HepG2 (cell line): ENCODE results near the gene ANKRD6. TPM values are rescaled to one million over a fixed set of nuclear protein-coding genes. Genes with fewer than 3 reads are reported as not detected.

Source experiments
- ATAC-seq: fragments of 200-7000 bp; cut with Tn5 transposase; 3 replicates; pipeline ENCODE4 v1.9.1; 2020; ENCODE audit warnings: mild to moderate bottlenecking, moderate library complexity
- BruUV-seq: library from RNA; stranded (reverse); fragments of 400-500 nt; replicated peaks from 2 replicates; lab custom pipeline; 2021; lab: Mats Ljungman, UMichigan
- CTCF ChIA-PET: fragments of 300-600 bp; formaldehyde crosslinking; extraction: SDS; loops from one replicate; lab custom pipeline; 2021; ENCODE audit warnings: low total read pairs, inconsistent platforms, low intra/inter-chr PET ratio; lab: Yijun Ruan, JAX
- POLR2A ChIA-PET: fragments of 350-600 bp; sonication (Branson Sonifier 250); formaldehyde crosslinking; loops from one replicate; lab custom pipeline; 2020; ENCODE audit warnings: antibody characterized with exemption, inconsistent platforms; lab: Yijun Ruan, JAX
- DNase-seq: peaks from one replicate; pipeline ENCODE4 v3.0.0-alpha.2; 2015; ENCODE audit warnings: low spot score
- FAIRE-seq: peaks from 3 replicates; lab custom pipeline; 2011; peaks lifted over from hg19 to GRCh38; lab: Jason Lieb, UNC
- H2AFZ ChIP-seq: one replicate; pipeline ENCODE4 v1.6.1; 2011; ENCODE audit warnings: low read length, inconsistent platforms
- H3K27ac ChIP-seq: fragments of 300-600 bp; 3 replicates; pipeline ENCODE4 v1.8.0; 2011; ENCODE audit warnings: mixed run types, mild to moderate bottlenecking, mixed read lengths, low read length, inconsistent platforms; ENCODE audit not compliant: insufficient read depth; ENCODE audit errors: extremely low read length
- H3K27me3 ChIP-seq, 2 experiments: fragments of 200-600 bp in 1 of 2; 2 replicates in 1 of 2; 3 replicates in 1 of 2; pipeline versions ENCODE4 v1.6.0 to v1.8.0; 2011; ENCODE audit warnings: low read length in 2 of 2, mild to moderate bottlenecking in 2 of 2, moderate library complexity in 2 of 2, inconsistent platforms in 1 of 2; ENCODE audit not compliant: insufficient read depth in 2 of 2, control insufficient read depth in 1 of 2
- H3K36me3 ChIP-seq, 2 experiments: fragments of 200-600 bp in 1 of 2; replicated peaks in 1 of 2; 2 replicates in 1 of 2; 3 replicates in 1 of 2; pipeline versions ENCODE4 v1.5.1 to v1.8.0; 2011; ENCODE audit warnings: low read length in 2 of 2, inconsistent platforms in 1 of 2; ENCODE audit not compliant: insufficient read depth in 2 of 2, control insufficient read depth in 1 of 2
- H3K4me1 ChIP-seq: 2 replicates; pipeline ENCODE4 v1.5.1; 2012; ENCODE audit warnings: low read length, inconsistent platforms; ENCODE audit not compliant: insufficient read depth
- H3K4me2 ChIP-seq: 2 replicates; pipeline ENCODE4 v1.6.0; 2011; ENCODE audit warnings: low read depth, low read length, inconsistent platforms
- H3K4me3 ChIP-seq, 3 experiments: fragments of 200-600 bp in 1 of 3; sonication (generic), shearing (Covaris generic) in 1 of 3; replicated peaks in 1 of 3; 2 replicates each; pipeline ENCODE4 v1.5.1; 2011 to 2016; ENCODE audit warnings: low read length in 3 of 3, inconsistent platforms in 2 of 3, low read depth in 2 of 3, mild to moderate bottlenecking in 2 of 3, control low read depth in 1 of 3, mixed read lengths in 1 of 3; ENCODE audit not compliant: insufficient read depth in 1 of 3
- H3K79me2 ChIP-seq: one replicate; pipeline ENCODE4 v1.6.1; 2011; ENCODE audit warnings: low read length, inconsistent platforms; ENCODE audit not compliant: insufficient read depth
- H3K9ac ChIP-seq: 2 replicates; pipeline ENCODE4 v1.6.0; 2011; ENCODE audit warnings: mild to moderate bottlenecking, low read depth, low read length, inconsistent platforms; ENCODE audit not compliant: insufficient read depth
- H3K9me3 ChIP-seq: 2 replicates; pipeline ENCODE4 v1.5.1; 2012; ENCODE audit warnings: mild to moderate bottlenecking, low read length
- H4K20me1 ChIP-seq: 2 replicates; pipeline ENCODE4 v1.6.0; 2011; ENCODE audit warnings: inconsistent platforms, mild to moderate bottlenecking, low read length, moderate library complexity; ENCODE audit not compliant: insufficient read depth
- FLYWCH1 ChIP-seq: sonication (generic); formaldehyde crosslinking; IDR thresholded peaks from 2 replicates; pipeline ENCODE4 v1.8.1; 2023; ENCODE audit warnings: mild to moderate bottlenecking, missing genetic modification reagents
- HNF4A ChIP-seq: sonication (generic); formaldehyde crosslinking; IDR thresholded peaks from 2 replicates; pipeline ENCODE4 v1.4.0; 2020; ENCODE audit warnings: missing genetic modification reagents
- KAT2B ChIP-seq: fragments of 150-350 bp; IDR thresholded peaks from 2 replicates; pipeline ENCODE4 v1.6.1; 2014; ENCODE audit warnings: low read depth, low read length, borderline replicate concordance
- NFRKB ChIP-seq: fragments of 450-650 bp; IDR thresholded peaks from 2 replicates; pipeline ENCODE4 v1.6.1; 2017
- RARA ChIP-seq: IDR thresholded peaks from 2 replicates; pipeline ENCODE4 v1.6.1; 2016; ENCODE audit warnings: missing genetic modification reagents, missing compliant biosample characterization
- STAT6 ChIP-seq: sonication (generic); formaldehyde crosslinking; IDR thresholded peaks from 2 replicates; pipeline ENCODE4 v1.4.0; 2020; ENCODE audit warnings: missing genetic modification reagents, mild to moderate bottlenecking, borderline replicate concordance
- ZFP1 ChIP-seq: IDR thresholded peaks from 2 replicates; pipeline ENCODE4 v1.6.1; 2016
- ZMYM2 ChIP-seq: sonication (generic); formaldehyde crosslinking; IDR thresholded peaks from 2 replicates; pipeline ENCODE4 v1.8.0; 2022; ENCODE audit warnings: mild to moderate bottlenecking, missing genetic modification reagents
- ZNF512B ChIP-seq: sonication (generic); formaldehyde crosslinking; IDR thresholded peaks from 2 replicates; pipeline ENCODE4 v1.5.1; 2020; ENCODE audit warnings: missing genetic modification reagents, mild to moderate bottlenecking, borderline replicate concordance
- ZNF629 ChIP-seq: sonication (generic); formaldehyde crosslinking; conservative IDR thresholded peaks from 2 replicates; pipeline ENCODE4 v1.5.0; 2020; ENCODE audit warnings: missing genetic modification reagents
- ZNF800 ChIP-seq: sonication (generic); formaldehyde crosslinking; IDR thresholded peaks from 2 replicates; pipeline ENCODE4 v1.4.0; 2020; ENCODE audit warnings: missing genetic modification reagents
- WGBS: methylation state at CpG from one replicate; pipeline ENCODE4 v1.1.6; 2017; ENCODE audit warnings: low lambda C conversion rate; 5-methylcytosine and 5-hydroxymethylcytosine counted together
- in situ Hi-C: cut with HindIII; loops from 2 replicates; pipeline ENCODE4 v1.10.0; 2017; ENCODE audit warnings: low pct_unique_long_range_greater_than_20kb; ENCODE audit not compliant: extremely low pct_ligation_motif_present
- intact Hi-C: fragments of 100-400 bp; cut with micrococcal nuclease; formaldehyde crosslinking; loops from one replicate; pipeline ENCODE4 v1.10.0; 2022; ENCODE audit not compliant: unreplicated experiment
- polyA plus RNA-seq, 8 experiments: library from polyadenylated mRNA; depleted of rRNA in 3 of 8; stranded (reverse) in 7 of 8; unstranded in 1 of 8; fragments of >200 nt; fragmentation: Illumina TruSeq in 4 of 8; extraction: Trizol in 4 of 8; gene quantifications; 2 replicates each; pipeline versions ENCODE4 v1.2.1 to v1.2.3, GENCODE V29; 2011 to 2016; ENCODE audit warnings: low read depth in 4 of 8, missing spikeins in 1 of 8, mixed read lengths in 1 of 8; ENCODE audit not compliant: insufficient read depth in 1 of 8
- total RNA-seq, 5 experiments: library from RNA; depleted of rRNA; stranded (reverse); fragments of >200 nt; fragmentation: Illumina TruSeq; extraction: Trizol; gene quantifications; 2 replicates each; pipeline ENCODE4 v1.2.3, GENCODE V29; 2016; ENCODE audit warnings: low read depth in 1 of 5

Gene ANKRD6
- total and polyA plus RNA-seq, 2 of the 13 experiments (the other 11 are each of a cell fraction or from before 2014, with no cell fraction given), result 0.18 to 0.36 TPM

- FAIRE-seq (no peak), DNase-seq (no peak), ATAC-seq (peak; percentile 56)
- ChIA-PET CTCF (no interaction called here), POLR2A (no interaction called here)
- no peaks in the 10 kb centered on the region; a peak in 2 of 5 replicates for H3K27me3 ChIP-seq
- no peak for TF ChIP-seq ZNF800
- TF ChIP-seq RARA (CRISPR knock-in tag), result no peak
- TF ChIP-seq ZMYM2 (CRISPR knock-in tag), result no peak
- H3K9ac ChIP-seq, result no peak overlapping the region
- H3K9me3 ChIP-seq, result no peaks in the 10 kb centered on the region
- H3K4me3 ChIP-seq, result no peak overlapping the region
- intact Hi-C loops, result no loop called here
- H3K79me2 ChIP-seq, result no peaks in the 10 kb centered on the region
- H3K36me3 ChIP-seq, result no peaks in the 10 kb centered on the region
- H3K4me1 ChIP-seq, result no peaks in the 10 kb centered on the region
- no peak overlapping the region for H3K4me2 ChIP-seq
- in situ Hi-C loops, result no loop called here
- no TSS peak for BruUV-seq
- H3K27ac ChIP-seq, result no peak overlapping the region
- 59% methylated on average over 3 of the region's 3 CpGs for WGBS
- no peaks in the 10 kb centered on the region for H4K20me1 ChIP-seq
- no peak overlapping the region for H2AFZ ChIP-seq
Measured at GRCh38 chr6:89494131-89494793, 61.3 kb downstream of the ANKRD6 start.

- Histone ChIP-seq H3K9me3 (no peaks in the 10 kb centered on the region), H3K4me2 (no peak overlapping the region), H3K9ac (no peak overlapping the region), H3K79me2 (no peaks in the 10 kb centered on the region), H3K4me1 (no peaks in the 10 kb centered on the region), H3K27me3 (no peaks in the 10 kb centered on the region; a peak in 2 of 5 replicates), H3K27ac (no peak overlapping the region), H3K36me3 (no peaks in the 10 kb centered on the region), H3K4me3 (no peak overlapping the region), H2AFZ (no peak overlapping the region), H4K20me1 (no peaks in the 10 kb centered on the region)
- FAIRE-seq (no peak), DNase-seq (no peak), ATAC-seq (no peak)
- intact Hi-C loops, result no loop called here
- in situ Hi-C loops, result no loop called here
- ChIA-PET CTCF (no interaction called here), POLR2A (no interaction called here)
- 47% methylated on average over 7 of the region's 7 CpGs for whole genome bisulfite sequencing
- no TSS peak for BruUV-seq
- TF ChIP-seq HNF4A (CRISPR knock-in tag), result no peak
- TF ChIP-seq ZNF629 (CRISPR knock-in tag), result no peak
- TF ChIP-seq ZFP1 (CRISPR knock-in tag), result no peak
- TF ChIP-seq ZNF512B (CRISPR knock-in tag), result no peak
- TF ChIP-seq NFRKB, result no peak
- no peak for TF ChIP-seq STAT6 (CRISPR knock-in tag)
- no peak for TF ChIP-seq KAT2B
- TF ChIP-seq FLYWCH1 (CRISPR knock-in tag), result no peak
Measured at GRCh38 chr6:89495961-89496535, 63.1 kb downstream of the ANKRD6 start.
